ENCODE results near the gene TNFRSF1B. TPM values are rescaled to one million over a fixed set of nuclear protein-coding genes. Genes with fewer than 3 reads are reported as not detected.

The TNFRSF1B gene
- total RNA-seq, 1 experiment from 2014 or later: 1.3 TPM

DNA sequence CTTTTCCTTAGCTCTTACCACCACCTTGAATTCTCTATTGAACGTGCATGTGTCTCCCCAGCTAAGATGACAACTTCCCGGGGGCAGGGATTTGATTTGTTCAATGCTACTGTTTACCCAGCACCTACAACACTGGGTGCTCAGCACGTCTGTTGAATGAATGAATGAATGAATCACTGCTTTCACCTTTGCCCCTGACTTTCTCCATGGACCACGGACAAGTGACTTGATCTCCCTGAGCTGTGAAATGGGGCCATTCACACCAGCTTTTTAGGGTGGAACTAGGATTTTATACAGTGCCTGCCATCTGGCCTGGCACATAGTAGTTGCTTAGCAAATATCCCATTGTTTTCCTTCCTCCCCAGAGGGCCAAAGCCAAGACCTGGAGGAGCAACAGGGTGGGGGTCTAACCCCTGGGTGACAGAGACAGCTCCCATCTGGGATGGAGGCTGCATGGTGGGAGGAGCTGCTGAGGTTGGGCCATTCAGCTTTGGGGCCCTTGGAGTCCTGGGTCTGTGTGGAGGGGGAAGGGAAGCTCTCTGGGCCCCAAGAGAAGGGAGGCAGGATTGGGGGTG lies 15.7 kb downstream of the TNFRSF1B start:
- H3K27ac Mint-ChIP-seq (ENCODE audit: unreplicated experiment): no peak overlapping the region
- H3K9me3 Mint-ChIP-seq (ENCODE audit: low read depth, unreplicated experiment): no peaks in the 10 kb centered on the region
- intact Hi-C loops (cut with micrococcal nuclease; ENCODE audit: unreplicated experiment): no loop called here
- CTCF ChIA-PET: no interaction called here
- DNase-seq: no peak
- TF ChIP-seq, protein P1, sequence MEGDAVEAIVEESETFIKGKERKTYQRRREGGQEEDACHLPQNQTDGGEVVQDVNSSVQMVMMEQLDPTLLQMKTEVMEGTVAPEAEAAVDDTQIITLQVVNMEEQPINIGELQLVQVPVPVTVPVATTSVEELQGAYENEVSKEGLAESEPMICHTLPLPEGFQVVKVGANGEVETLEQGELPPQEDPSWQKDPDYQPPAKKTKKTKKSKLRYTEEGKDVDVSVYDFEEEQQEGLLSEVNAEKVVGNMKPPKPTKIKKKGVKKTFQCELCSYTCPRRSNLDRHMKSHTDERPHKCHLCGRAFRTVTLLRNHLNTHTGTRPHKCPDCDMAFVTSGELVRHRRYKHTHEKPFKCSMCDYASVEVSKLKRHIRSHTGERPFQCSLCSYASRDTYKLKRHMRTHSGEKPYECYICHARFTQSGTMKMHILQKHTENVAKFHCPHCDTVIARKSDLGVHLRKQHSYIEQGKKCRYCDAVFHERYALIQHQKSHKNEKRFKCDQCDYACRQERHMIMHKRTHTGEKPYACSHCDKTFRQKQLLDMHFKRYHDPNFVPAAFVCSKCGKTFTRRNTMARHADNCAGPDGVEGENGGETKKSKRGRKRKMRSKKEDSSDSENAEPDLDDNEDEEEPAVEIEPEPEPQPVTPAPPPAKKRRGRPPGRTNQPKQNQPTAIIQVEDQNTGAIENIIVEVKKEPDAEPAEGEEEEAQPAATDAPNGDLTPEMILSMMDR (IDR thresholded peaks at IDR 0.05; ENCODE audit: unreplicated experiment): no peak
- H3K4me1 Mint-ChIP-seq (ENCODE audit: low read depth, unreplicated experiment): peaks cover 21% of the 10 kb centered on the region
- no peak overlapping the region for H3K4me3 Mint-ChIP-seq (ENCODE audit: low read depth, unreplicated experiment)
- BruUV-seq (replicated peaks): no TSS peak
- peaks cover 13% of the 10 kb centered on the region for H3K27me3 Mint-ChIP-seq (ENCODE audit: unreplicated experiment)
- H3K36me3 Mint-ChIP-seq (ENCODE audit: insufficient read depth, unreplicated experiment): no peaks in the 10 kb centered on the region

DNA sequence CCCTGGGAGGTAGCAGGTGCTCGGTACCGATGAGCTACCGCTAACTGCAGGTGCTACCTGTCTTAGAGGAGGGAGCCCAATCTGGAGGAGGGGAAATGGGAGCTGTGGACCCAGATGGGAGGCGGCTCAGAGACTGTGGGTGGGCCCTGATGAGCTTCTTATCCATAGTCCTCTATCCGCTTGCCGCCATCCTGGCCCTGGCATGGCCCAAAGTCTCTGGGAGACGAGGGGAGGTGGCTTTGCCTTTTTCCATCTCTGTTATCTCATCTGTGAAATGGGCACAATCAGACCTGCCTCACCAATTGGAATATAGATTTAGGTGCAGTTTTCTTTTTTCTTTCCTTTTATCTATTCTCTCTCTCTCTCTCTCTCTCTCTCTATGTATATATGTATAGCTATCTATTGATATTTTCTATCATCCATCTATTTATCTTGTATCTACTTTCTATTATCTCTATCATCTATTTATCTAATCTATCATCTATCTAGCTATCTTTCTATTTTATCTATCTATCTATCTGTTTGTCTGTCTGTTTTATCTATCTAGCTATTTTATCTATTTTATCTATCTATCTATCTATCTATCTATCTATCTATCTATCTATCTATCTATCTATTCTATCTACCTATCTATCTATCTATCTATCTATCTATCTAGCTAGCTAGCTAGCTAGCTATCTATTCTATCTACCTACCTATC lies 16.5 kb downstream of the TNFRSF1B start:
- TF ChIP-seq, protein P1 (IDR thresholded peaks at IDR 0.05; ENCODE audit: unreplicated experiment): no peak
- Mint-ChIP-seq H3K4me3 (ENCODE audit: low read depth, unreplicated experiment) (no peak overlapping the region), H3K27ac (ENCODE audit: unreplicated experiment) (no peak overlapping the region), H3K9me3 (ENCODE audit: low read depth, unreplicated experiment) (no peaks in the 10 kb centered on the region), H3K27me3 (ENCODE audit: unreplicated experiment) (peaks cover 9% of the 10 kb centered on the region), H3K36me3 (ENCODE audit: insufficient read depth, unreplicated experiment) (no peaks in the 10 kb centered on the region), H3K4me1 (ENCODE audit: low read depth, unreplicated experiment) (peaks cover 22% of the 10 kb centered on the region)
- no peak for DNase-seq
- BruUV-seq (replicated peaks): no TSS peak
- intact Hi-C loops (cut with micrococcal nuclease; ENCODE audit: unreplicated experiment): no loop called here
- CTCF ChIA-PET: no interaction called here

DNA sequence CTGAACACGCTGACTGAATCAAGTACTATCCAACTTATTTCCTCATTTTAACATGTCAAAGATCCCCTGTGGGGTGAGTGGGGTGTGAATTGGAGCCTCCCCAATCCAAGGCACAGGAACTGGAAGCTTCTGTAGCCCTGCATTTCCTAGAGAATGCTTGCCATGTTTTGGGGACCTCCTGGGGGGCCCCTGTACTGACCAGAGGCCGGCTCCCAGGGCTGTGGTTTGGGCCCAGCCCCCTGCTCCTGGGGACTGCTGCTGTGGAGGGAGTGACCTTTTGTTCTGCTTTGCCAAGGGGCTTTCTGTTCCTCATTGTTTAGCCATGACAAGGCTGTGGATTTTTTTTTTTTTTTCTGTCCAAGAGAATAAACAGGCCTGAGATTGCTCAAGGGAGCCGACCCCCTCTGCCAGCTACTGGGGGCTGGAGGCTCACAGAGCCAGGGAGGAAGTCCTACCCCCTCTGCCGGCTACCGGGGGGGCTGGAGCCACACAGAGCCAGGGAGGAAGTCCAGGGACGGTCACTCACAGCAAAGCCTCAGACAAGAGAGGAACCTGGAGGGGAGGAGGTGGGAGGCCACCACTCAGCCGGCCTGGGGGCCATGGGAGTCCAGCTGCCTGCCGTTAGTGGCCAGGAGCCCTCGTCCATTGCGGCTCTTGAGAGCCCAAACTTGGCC lies 17.4 kb downstream of the TNFRSF1B start:
- H3K27me3 Mint-ChIP-seq (ENCODE audit: unreplicated experiment): peaks cover 3% of the 10 kb centered on the region
- no peak overlapping the region for H3K4me3 Mint-ChIP-seq (ENCODE audit: low read depth, unreplicated experiment)
- TF ChIP-seq, protein P1 (IDR thresholded peaks at IDR 0.05; ENCODE audit: unreplicated experiment): no peak
- H3K36me3 Mint-ChIP-seq (ENCODE audit: insufficient read depth, unreplicated experiment): no peaks in the 10 kb centered on the region
- H3K27ac Mint-ChIP-seq (ENCODE audit: unreplicated experiment): no peak overlapping the region
- intact Hi-C loops (cut with micrococcal nuclease; ENCODE audit: unreplicated experiment): no loop called here
- peaks cover 17% of the 10 kb centered on the region for H3K4me1 Mint-ChIP-seq (ENCODE audit: low read depth, unreplicated experiment)
- CTCF ChIA-PET: interaction anchor here (1.2 kb wide), 1 partner anchor 60 kb away, joined by 6 read pairs; no protein-coding TSS in a partner anchor
- peak; percentile 21 for DNase-seq
- H3K9me3 Mint-ChIP-seq (ENCODE audit: low read depth, unreplicated experiment): no peaks in the 10 kb centered on the region
- BruUV-seq (replicated peaks): no TSS peak

DNA sequence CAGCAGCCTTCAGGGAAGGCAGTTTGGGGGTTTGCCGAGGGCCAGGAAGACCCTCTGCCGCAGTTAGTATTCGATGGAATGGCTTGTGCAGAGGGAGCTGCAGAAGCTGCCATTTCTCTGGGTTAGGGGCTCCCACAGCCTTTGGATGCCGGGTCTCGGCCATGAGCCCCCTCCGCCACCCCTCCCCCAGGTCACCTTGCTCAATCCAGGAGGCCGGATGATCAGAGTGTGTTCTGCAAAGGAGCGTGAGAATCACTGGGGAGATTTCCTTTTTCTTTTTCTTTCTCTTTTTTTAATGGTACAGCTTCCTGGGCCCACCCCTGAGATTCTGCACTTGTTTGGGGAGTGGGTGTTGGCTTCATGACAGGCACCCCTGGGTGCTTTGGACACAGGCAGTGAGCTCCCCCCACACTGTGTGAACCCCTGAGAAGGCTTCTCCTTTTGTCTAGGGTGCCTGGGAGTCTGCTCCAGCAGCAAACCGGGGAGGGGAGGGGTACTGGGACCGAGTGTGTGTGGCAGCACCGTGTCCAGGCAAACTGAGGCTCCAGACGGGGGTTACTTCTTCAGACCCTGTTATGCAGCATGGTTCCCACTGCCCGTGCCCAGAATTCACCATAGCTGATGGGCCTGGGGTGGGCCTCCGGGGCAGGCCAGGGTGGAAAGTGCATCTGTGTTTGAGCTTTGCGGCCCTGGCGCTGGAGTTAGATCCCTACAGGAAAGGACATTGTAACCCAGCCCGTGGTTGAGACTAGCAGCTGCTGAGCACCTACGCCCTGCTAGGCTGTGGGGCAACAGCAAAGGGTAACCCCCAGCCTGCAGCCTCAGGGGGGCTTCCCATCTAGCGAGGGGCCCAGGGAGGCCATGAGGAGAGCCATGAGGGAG lies 18.5 kb downstream of the TNFRSF1B start:
- Mint-ChIP-seq H3K27me3 (ENCODE audit: unreplicated experiment) (peaks cover 15% of the 10 kb centered on the region), H3K4me3 (ENCODE audit: low read depth, unreplicated experiment) (no peak overlapping the region), H3K9me3 (ENCODE audit: low read depth, unreplicated experiment) (no peaks in the 10 kb centered on the region), H3K27ac (ENCODE audit: unreplicated experiment) (no peak overlapping the region), H3K4me1 (ENCODE audit: low read depth, unreplicated experiment) (peaks cover 17% of the 10 kb centered on the region), H3K36me3 (ENCODE audit: insufficient read depth, unreplicated experiment) (no peaks in the 10 kb centered on the region)
- CTCF ChIA-PET: interaction anchor here (0.5 to 1.2 kb wide), 2 partner anchors 49 to 61 kb away, joined by 3 to 6 read pairs; no protein-coding TSS in a partner anchor
- TF ChIP-seq, protein P1 (IDR thresholded peaks at IDR 0.05; ENCODE audit: unreplicated experiment): no peak
- BruUV-seq (replicated peaks): no TSS peak
- intact Hi-C loops (cut with micrococcal nuclease; ENCODE audit: unreplicated experiment): no loop called here
- no peak for DNase-seq

Data from Calu3 (cell line).